Sigmoid colon (tissue), 4 donors: ENCODE measurements around the gene LASP1NB.

Source experiments
- EP300 ChIP-seq, 4 donors: sonication (generic); formaldehyde crosslinking; IDR thresholded peaks; one replicate each; pipeline ENCODE4 v1.6.1; 2017; ENCODE audit warnings: antibody characterized with exemption in 4 of 4
- POLR2A ChIP-seq, 2 donors: fragments of 450-650 bp; IDR thresholded peaks; one replicate each; pipeline ENCODE4 v1.6.1; 2016; ENCODE audit warnings: antibody characterized with exemption in 2 of 2, mild to moderate bottlenecking in 2 of 2, moderate library complexity in 2 of 2
- POLR2AphosphoS5 ChIP-seq, 4 donors: sonication (generic); formaldehyde crosslinking; IDR thresholded peaks; one replicate each; pipeline ENCODE4 v1.6.1; 2017; ENCODE audit warnings: antibody characterized with exemption in 4 of 4
- TF ChIP-seq, protein P1 (sequence below), 4 experiments: fragments of 450-650 bp in 3 of 4; fragments of 200-600 bp in 1 of 4; IDR thresholded peaks; one replicate each; pipeline ENCODE4 v1.5.1; 2016 to 2019; ENCODE audit warnings: antibody characterized with exemption in 4 of 4, mild to moderate bottlenecking in 3 of 4, moderate library complexity in 2 of 4

- TF ChIP-seq, protein P1, sequence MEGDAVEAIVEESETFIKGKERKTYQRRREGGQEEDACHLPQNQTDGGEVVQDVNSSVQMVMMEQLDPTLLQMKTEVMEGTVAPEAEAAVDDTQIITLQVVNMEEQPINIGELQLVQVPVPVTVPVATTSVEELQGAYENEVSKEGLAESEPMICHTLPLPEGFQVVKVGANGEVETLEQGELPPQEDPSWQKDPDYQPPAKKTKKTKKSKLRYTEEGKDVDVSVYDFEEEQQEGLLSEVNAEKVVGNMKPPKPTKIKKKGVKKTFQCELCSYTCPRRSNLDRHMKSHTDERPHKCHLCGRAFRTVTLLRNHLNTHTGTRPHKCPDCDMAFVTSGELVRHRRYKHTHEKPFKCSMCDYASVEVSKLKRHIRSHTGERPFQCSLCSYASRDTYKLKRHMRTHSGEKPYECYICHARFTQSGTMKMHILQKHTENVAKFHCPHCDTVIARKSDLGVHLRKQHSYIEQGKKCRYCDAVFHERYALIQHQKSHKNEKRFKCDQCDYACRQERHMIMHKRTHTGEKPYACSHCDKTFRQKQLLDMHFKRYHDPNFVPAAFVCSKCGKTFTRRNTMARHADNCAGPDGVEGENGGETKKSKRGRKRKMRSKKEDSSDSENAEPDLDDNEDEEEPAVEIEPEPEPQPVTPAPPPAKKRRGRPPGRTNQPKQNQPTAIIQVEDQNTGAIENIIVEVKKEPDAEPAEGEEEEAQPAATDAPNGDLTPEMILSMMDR (IDR thresholded peaks at IDR 0.05), result no peak
- TF ChIP-seq EP300 (IDR thresholded peaks at IDR 0.05) (no peak), POLR2A (IDR thresholded peaks at IDR 0.05) (no peak), POLR2AphosphoS5 (IDR thresholded peaks at IDR 0.05) (no peak)
Observed at GRCh38 chr17:38943607-38944006, 18.2 kb downstream of the LASP1NB start.
